Loucy (cell line): ENCODE measurements around the gene ANKDD1A.

ENCODE experiments used
- CTCF ChIP-seq: fragments of 200-600 bp; sonication (generic); conservative IDR thresholded peaks from 2 replicates; pipeline ENCODE4 v1.5.1; 2014; ENCODE audit warnings: mild to moderate bottlenecking, antibody characterized with exemption, low read length
- EZH2phosphoT487 ChIP-seq: fragments of 200-600 bp; IDR thresholded peaks from 2 replicates; pipeline ENCODE4 v1.6.1; 2018; ENCODE audit warnings: antibody characterized with exemption, mild to moderate bottlenecking, moderate library complexity, borderline replicate concordance

GRCh38 chr15:64917211-64917610 lies 5.5 kb downstream of the ANKDD1A start:
- TF ChIP-seq CTCF (no peak), EZH2phosphoT487 (no peak)
